HG02981 (cell line): ENCODE data around the gene TSPAN18.

Experiments
- ATAC-seq: cut with Tn5 transposase; IDR thresholded peaks from one replicate; pipeline ENCODE4 v1.9.1; 2021; ENCODE audit warnings: mild to moderate bottlenecking, moderate library complexity; ENCODE audit not compliant: unreplicated experiment

The TSPAN18 gene

GRCh38 chr11:44842220-44842619 is 115.5 kb downstream of the TSPAN18 start:
- no peak for ATAC-seq

GRCh38 chr11:44846852-44847251 is 120.1 kb downstream of the TSPAN18 start:
- ATAC-seq, result no peak

GRCh38 chr11:44847316-44847715 is 120.6 kb downstream of the TSPAN18 start:
- no peak for ATAC-seq

GRCh38 chr11:44848203-44848962 is 121.6 kb downstream of the TSPAN18 start:
- ATAC-seq, result no peak

DNA sequence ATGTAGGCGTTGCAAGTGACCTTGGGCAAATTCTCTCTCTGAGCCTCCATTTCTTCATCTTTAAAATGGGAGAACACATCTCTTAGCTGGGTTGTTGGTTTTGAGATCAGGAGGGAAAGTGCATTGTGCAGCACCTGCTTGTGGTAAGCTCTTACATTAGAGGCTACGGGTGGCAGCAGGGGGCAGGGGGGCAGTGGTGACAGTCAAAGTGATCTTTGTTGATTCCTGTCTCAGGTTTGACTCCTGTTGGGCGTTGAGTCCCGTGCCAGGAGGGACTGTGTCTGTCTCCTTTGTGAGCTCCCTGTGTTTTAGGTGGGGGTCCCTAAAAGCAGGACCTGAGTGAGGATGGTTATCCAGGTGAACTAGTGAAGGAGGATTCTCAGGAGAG is 122.2 kb downstream of the TSPAN18 start:
- ATAC-seq, result no peak

DNA sequence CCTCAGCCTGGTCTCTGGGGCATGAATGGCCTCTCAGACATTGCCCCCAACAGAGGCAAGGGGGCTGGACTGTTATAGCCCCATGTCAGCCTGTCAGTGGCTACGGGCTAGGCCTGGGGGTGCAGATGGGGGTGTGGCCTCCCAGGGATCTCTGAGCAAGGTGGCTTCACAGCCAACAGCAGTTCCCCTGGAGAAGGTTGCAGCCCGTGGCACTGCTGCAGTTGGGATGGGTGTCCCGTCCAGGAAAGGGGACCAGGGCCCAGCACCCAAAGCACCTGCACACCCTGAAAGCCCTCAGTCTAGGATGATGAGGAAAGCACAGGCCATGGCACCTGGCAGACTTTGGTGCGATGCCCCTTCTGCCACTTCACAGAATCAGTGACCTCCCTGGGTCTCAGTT is 122.7 kb downstream of the TSPAN18 start:
- ATAC-seq, result no peak

DNA sequence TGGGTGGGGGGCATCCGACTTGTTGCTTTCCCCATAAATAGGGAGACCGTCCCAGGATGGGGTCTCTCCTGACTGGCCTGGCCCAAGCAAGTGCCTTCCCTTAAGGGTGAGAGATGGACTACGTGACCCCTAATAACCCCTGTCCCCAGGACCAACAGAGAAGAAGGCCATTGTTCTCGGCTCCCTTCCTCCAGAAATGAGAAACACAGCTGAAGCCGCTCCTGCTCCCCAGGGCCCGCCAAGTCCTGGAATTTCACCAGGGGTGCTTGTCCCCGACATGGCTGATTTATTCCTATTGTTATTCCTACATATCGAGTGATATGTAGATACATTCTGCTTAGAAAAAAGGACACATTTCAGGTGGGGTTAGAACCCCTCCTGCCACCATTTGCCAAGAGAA is 123.2 kb downstream of the TSPAN18 start:
- ATAC-seq, result no peak

GRCh38 chr11:44851496-44851895 is 124.7 kb downstream of the TSPAN18 start:
- no peak for ATAC-seq

- no peak for ATAC-seq
Measured at GRCh38 chr11:44852159-44852747, 125.5 kb downstream of the TSPAN18 start.

DNA sequence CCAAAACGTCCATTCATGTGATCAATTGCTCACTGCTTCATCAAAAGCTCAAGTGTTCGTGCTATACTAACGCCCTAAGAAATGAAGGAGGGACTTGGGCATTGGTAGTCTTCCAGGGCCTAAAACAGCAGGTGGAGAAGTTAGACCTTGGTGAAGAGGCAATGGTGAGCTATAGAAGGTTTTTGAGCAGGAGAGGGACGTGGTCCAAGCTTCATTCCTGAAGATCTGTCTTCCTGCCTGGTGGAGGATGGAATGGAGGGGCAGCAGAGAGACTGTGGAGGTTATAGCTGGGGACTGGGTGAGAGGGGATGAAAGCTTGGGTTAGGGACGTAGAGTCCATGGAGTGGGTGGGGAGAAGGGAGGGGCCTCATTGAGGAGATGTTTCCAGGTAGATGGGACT is 126.2 kb downstream of the TSPAN18 start:
- no peak for ATAC-seq

- ATAC-seq, result no peak
Measured at GRCh38 chr11:44853666-44854065, 126.9 kb downstream of the TSPAN18 start.

DNA sequence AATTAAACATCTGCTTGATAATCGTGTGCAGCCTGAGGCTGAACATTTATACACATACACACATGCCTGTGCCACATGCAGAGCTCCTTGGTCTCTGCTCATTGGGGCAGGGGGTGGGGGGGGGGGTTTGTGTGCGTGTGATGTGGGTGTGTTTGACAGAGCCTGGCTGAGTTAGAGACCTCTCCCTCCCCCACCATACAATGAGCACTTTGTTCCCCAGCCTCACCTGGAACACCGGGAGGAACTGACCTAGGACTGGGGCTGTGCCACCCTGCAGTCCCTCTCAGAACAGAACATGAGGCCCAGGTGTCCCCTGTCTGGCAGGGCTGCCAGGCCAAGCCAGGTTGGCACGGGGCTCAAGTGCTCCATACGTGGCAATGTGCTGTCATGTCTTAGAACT is 127.3 kb downstream of the TSPAN18 start:
- no peak for ATAC-seq

GRCh38 chr11:44854741-44855492 is 128.2 kb downstream of the TSPAN18 start:
- no peak for ATAC-seq

DNA sequence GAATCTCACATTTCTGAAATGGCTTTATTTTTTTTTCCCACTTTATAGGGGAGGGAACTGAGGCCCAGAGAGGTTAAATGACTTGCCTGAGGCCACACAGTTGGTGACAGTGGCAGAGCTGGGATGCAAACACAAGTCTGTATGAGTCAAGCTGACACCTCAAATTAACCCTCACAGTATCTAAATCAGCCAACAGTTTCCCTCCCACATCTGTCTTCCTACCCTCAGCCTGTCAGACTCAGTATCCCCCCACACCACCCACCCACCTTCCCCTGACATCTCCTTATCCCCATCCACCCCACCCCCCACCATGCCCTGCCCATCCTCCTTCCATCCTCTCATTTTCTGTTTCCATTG is 128.7 kb downstream of the TSPAN18 start:
- ATAC-seq, result no peak

- no peak for ATAC-seq
Measured at GRCh38 chr11:44857490-44858090, 130.8 kb downstream of the TSPAN18 start.

- ATAC-seq, result no peak
Measured at GRCh38 chr11:44858796-44859527, 132.2 kb downstream of the TSPAN18 start.

- no peak for ATAC-seq
Measured at GRCh38 chr11:44859528-44859925, 132.8 kb downstream of the TSPAN18 start.

- ATAC-seq, result no peak
Measured at GRCh38 chr11:44860346-44860745, 133.6 kb downstream of the TSPAN18 start.

GRCh38 chr11:44861849-44862557 is 135.2 kb downstream of the TSPAN18 start:
- peak; percentile 100 for ATAC-seq

DNA sequence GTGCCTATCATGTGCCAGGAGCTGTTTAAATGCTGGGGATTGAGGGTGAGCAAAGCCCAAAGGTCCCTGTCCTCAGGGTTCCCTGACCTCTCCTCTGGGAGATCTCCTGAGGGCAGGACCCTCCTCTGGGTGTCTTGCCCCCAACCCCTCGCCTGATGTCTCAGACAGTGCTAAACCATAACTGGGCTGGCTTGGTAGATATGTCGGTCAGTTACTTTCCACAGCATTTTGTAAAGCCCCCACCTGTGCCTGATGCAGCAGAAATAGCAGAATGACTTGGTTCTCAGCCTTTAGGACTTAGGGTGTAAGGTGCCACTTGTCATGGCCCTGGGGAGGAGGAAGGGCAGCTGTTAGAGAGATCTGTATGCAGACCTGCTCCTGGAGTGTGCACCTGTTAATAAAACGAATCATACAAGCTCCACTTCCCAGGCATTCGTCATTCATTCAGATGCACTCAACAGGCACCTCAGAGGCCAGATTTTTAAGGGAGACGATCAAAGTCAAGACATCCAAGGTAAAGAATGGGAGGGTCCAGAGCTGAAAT is 135.9 kb downstream of the TSPAN18 start:
- no peak for ATAC-seq
